Stimulated activated naive CD8-positive, alpha-beta T cell treated with anti-CD3 and anti-CD28 coated beads, Interleukin-15, Interleukin-2, amounts not matched to agents 100 ng/mL and 50 ng/mL, for 24 hours (primary cell): ENCODE measurements around the gene NAA50.

Experiments
- H3K27ac Mint-ChIP-seq: one replicate; pipeline ENCODE4 v1.8.0; 2021; ENCODE audit warnings: mild to moderate bottlenecking, mixed read lengths
- H3K27me3 Mint-ChIP-seq: one replicate; pipeline ENCODE4 v1.8.0; 2021; ENCODE audit warnings: mixed read lengths
- H3K36me3 Mint-ChIP-seq: one replicate; pipeline ENCODE4 v1.8.0; 2021; ENCODE audit warnings: low read depth, mixed read lengths
- H3K4me1 Mint-ChIP-seq: one replicate; pipeline ENCODE4 v1.8.0; 2021; ENCODE audit warnings: low read depth, mixed read lengths
- H3K4me3 Mint-ChIP-seq: one replicate; pipeline ENCODE4 v1.8.0; 2021; ENCODE audit warnings: mild to moderate bottlenecking, mixed read lengths
- H3K9me3 Mint-ChIP-seq: one replicate; pipeline ENCODE4 v1.8.0; 2021; ENCODE audit warnings: mixed read lengths

NAA50 gene

GRCh38 chr3:113745756-113746547 is at the start of gene NAA50:
Gene NAA50, minus strand, starts transcription at chr3:113746249. Its CDS starts 300 bp downstream, at chr3:113745949.
- H3K4me3 Mint-ChIP-seq, result peak within 1 kb of the TSS; percentile 99

GRCh38 chr3:113795693-113796092 is 49.6 kb upstream of the NAA50 start:
- Mint-ChIP-seq H3K27me3 (no peaks in the 10 kb centered on the region), H3K27ac (no peak overlapping the region), H3K4me1 (no peaks in the 10 kb centered on the region), H3K36me3 (peaks cover 42% of the 10 kb centered on the region), H3K4me3 (no peak overlapping the region), H3K9me3 (no peaks in the 10 kb centered on the region)

More at GRCh38 chr3:113745756-113746547, at the start of gene NAA50:
- Mint-ChIP-seq H3K4me1 (peaks cover 83% of the 10 kb centered on the region), H3K27me3 (no peaks in the 10 kb centered on the region), H3K27ac (peak within 1 kb of the TSS; percentile 100), H3K9me3 (no peaks in the 10 kb centered on the region), H3K36me3 (peaks cover 41% of the 10 kb centered on the region)

GRCh38 chr3:113794526-113794925 is 48.5 kb upstream of the NAA50 start:
- Mint-ChIP-seq H3K9me3 (no peaks in the 10 kb centered on the region), H3K27me3 (no peaks in the 10 kb centered on the region), H3K4me1 (no peaks in the 10 kb centered on the region), H3K27ac (no peak overlapping the region), H3K36me3 (peaks cover 45% of the 10 kb centered on the region), H3K4me3 (no peak overlapping the region)

DNA sequence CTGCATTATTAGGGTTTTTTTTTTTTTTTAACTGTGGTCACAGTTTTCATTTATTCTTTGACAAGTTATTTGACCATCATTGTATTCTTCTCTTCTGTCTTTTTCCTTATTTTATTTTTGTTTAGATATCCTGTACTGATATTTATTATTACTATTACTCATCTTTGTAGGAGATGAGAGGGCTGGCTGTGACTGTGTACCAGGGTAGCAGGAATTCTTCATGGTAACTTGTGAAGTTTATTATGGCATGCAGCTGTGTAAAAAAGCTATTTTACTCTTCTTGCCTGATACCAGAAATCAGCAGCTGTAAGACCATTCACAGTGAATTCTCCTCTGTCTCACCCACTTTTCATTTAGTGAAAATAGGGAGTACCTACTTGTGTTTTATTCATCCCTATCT is 45.3 kb upstream of the NAA50 start:
- Mint-ChIP-seq H3K4me1 (no peaks in the 10 kb centered on the region), H3K4me3 (no peak overlapping the region), H3K9me3 (no peaks in the 10 kb centered on the region), H3K27me3 (no peaks in the 10 kb centered on the region), H3K27ac (no peak overlapping the region), H3K36me3 (peaks cover 46% of the 10 kb centered on the region)

DNA sequence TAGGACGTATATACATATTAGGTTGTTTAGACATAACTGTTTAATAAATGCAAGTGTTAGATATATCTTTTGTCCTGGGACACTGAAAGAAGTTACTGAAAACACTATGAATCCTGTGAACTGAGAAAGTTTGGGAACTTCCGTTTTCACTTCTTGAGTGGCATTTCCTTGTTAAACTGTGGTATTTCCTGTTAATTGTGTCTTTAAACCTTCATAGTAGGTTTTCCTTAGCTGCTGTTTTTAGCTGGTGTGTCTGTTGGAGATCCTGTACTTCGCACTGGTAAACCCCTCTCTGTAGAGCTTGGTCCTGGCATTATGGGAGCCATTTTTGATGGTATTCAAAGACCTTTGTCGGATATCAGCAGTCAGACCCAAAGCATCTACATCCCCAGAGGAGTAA is 37.9 kb upstream of the NAA50 start:
- H3K4me1 Mint-ChIP-seq, result peaks cover 9% of the 10 kb centered on the region
- H3K4me3 Mint-ChIP-seq, result no peak overlapping the region
- H3K27me3 Mint-ChIP-seq, result no peaks in the 10 kb centered on the region
- no peaks in the 10 kb centered on the region for H3K9me3 Mint-ChIP-seq
- peak overlapping the region; percentile 81 for H3K27ac Mint-ChIP-seq
- peaks cover 31% of the 10 kb centered on the region for H3K36me3 Mint-ChIP-seq

DNA sequence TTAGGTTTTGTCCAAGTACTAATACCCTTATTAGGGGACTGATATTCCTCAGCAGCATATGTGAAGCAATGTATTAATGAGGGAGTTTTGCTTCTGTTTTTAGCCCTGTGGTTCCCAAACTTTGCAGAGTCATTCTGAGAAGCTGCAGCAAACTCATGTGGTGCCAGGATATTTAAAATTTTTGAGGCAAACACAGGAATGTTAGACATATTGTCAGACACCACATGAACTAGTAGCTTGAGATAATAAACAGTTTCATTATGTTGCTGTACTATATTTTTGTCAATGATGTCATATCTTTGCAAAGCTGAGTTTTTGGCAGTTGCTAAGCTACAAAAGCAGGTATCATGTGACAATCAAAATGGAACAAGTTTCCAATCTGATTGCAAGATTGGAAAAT is 37.4 kb upstream of the NAA50 start:
- no peaks in the 10 kb centered on the region for H3K27me3 Mint-ChIP-seq
- peaks cover 31% of the 10 kb centered on the region for H3K36me3 Mint-ChIP-seq
- no peak overlapping the region for H3K27ac Mint-ChIP-seq
- no peak overlapping the region for H3K4me3 Mint-ChIP-seq
- no peaks in the 10 kb centered on the region for H3K9me3 Mint-ChIP-seq
- peaks cover 9% of the 10 kb centered on the region for H3K4me1 Mint-ChIP-seq

- no peaks in the 10 kb centered on the region for H3K9me3 Mint-ChIP-seq
- H3K27ac Mint-ChIP-seq, result no peak overlapping the region
- peaks cover 17% of the 10 kb centered on the region for H3K36me3 Mint-ChIP-seq
- no peak overlapping the region for H3K4me3 Mint-ChIP-seq
- H3K4me1 Mint-ChIP-seq, result no peaks in the 10 kb centered on the region
- H3K27me3 Mint-ChIP-seq, result no peaks in the 10 kb centered on the region
Observed at GRCh38 chr3:113776564-113776963, 30.5 kb upstream of the NAA50 start.

GRCh38 chr3:113775516-113775915 is 29.5 kb upstream of the NAA50 start:
- Mint-ChIP-seq H3K27me3 (no peaks in the 10 kb centered on the region), H3K27ac (no peak overlapping the region), H3K4me3 (no peak overlapping the region), H3K9me3 (no peaks in the 10 kb centered on the region), H3K4me1 (no peaks in the 10 kb centered on the region), H3K36me3 (peaks cover 14% of the 10 kb centered on the region)

DNA sequence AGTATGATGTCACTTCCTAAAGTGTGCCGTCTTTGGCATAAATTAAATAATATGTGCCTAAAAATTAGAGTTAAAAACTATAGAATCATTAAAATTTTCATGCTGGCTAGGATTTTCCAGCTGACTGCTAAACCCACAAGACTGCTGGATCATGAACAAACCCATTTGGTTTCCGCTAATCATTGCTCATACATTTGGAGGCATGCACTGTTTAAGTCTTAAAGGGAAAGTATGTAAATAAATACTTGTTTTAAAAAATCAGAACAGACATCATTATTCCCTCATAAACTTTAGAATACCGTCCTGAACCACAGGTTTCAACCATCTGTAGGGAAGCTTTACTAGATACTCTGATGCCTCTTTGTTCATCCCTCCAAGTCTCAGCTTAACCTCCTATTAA is 27.3 kb upstream of the NAA50 start:
- peaks cover 10% of the 10 kb centered on the region for H3K36me3 Mint-ChIP-seq
- H3K4me1 Mint-ChIP-seq, result peaks cover 4% of the 10 kb centered on the region
- no peaks in the 10 kb centered on the region for H3K27me3 Mint-ChIP-seq
- H3K9me3 Mint-ChIP-seq, result no peaks in the 10 kb centered on the region
- H3K4me3 Mint-ChIP-seq, result no peak overlapping the region
- no peak overlapping the region for H3K27ac Mint-ChIP-seq

DNA sequence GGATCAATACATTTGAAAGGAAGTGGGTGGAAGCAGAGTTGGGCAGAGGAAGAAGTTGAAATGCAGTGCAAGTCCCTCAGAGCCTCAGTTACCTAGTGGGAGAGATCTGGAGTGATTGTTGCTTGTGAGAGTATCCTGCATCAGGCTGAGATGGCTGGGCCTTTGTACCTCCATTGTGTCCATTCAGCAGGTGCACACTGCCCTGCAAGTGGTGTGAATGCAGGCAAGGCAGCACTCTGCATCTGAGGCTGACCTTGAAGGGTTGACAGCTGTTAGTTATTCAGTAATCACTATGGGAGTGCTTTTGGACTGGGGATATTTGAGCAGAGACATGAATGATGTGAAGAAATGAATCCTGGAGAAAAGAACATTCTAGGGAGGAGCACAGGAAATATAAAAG is 25.9 kb upstream of the NAA50 start:
- no peaks in the 10 kb centered on the region for H3K27me3 Mint-ChIP-seq

DNA sequence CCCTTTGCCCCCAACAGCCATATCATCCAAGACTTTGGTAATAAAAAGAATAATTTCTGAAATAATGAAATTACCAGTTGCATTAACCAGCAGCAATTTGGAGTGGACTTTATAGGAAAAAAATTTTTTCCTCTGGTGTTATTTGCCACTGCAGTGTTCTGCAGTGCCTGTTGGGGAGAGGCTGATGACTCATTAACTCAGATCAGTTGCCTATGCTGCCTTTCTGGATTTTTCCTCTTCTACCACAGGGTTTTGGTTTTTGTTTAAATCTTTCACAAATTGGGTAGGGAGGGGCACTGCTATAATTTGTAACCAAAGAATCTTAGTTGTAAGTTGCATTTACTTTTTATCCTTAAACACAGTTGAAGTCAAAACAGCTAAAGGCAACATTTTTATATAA is 23.5 kb upstream of the NAA50 start:
- peaks cover 5% of the 10 kb centered on the region for H3K36me3 Mint-ChIP-seq
- H3K4me1 Mint-ChIP-seq, result peaks cover 4% of the 10 kb centered on the region
- no peak overlapping the region for H3K4me3 Mint-ChIP-seq
- no peaks in the 10 kb centered on the region for H3K9me3 Mint-ChIP-seq
- no peaks in the 10 kb centered on the region for H3K27me3 Mint-ChIP-seq
- H3K27ac Mint-ChIP-seq, result no peak overlapping the region

More for the DNA sequence above, 25.9 kb upstream of the NAA50 start:
- Mint-ChIP-seq H3K27ac (no peak overlapping the region), H3K4me1 (peaks cover 4% of the 10 kb centered on the region), H3K36me3 (peaks cover 5% of the 10 kb centered on the region), H3K4me3 (no peak overlapping the region), H3K9me3 (no peaks in the 10 kb centered on the region)

DNA sequence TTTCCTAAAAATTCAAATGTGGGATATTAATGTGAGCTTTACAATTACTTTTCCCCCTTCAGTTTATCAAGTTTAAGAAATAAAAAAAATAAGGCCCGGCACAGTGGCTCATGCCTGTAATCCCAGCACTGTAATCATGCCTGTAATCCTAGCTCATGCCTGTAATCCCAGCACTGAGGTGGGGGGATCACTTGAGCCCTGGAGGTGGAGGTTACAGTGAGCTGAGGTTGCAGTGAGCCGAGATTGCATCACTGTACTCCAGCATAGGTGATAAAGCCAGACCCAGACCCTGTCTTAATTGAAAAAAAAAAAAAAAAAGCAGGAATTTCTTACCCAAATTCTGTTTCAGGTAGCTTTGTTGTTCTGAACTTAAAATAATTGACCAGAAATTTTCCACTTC is 18.6 kb upstream of the NAA50 start:
- Mint-ChIP-seq H3K27me3 (no peaks in the 10 kb centered on the region), H3K27ac (no peak overlapping the region), H3K4me1 (peaks cover 4% of the 10 kb centered on the region), H3K36me3 (no peaks in the 10 kb centered on the region), H3K9me3 (no peaks in the 10 kb centered on the region), H3K4me3 (no peak overlapping the region)

DNA sequence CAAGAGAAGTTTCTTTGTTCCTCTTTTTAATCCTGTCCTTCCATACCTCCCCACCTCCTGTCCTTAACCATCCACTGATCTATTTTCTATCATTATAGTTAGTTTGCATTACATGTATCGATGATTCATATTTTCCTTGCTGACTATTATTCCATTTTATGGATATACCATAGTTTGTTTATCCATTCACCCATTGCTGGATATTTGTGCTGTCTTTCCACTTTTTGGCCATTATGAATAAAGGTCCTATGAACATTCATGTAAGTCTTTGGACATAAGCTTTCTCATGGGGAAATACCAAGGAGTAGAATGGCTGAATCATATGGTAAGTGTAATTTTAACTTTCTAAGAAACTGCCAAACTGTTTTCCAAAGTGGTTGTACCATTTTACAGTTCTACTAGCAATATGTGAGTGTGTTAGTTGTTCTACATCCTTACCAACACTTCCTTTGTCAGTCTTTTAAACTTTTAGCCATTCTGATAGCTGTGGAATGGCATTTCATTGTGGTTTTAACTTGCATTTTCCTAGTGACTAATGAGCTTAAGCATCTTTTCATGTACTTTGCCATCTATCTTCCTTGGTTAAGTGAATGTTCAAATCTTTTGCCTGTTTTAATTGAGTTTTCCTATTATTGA is 12.5 kb upstream of the NAA50 start:
- Mint-ChIP-seq H3K9me3 (peaks cover 7% of the 10 kb centered on the region), H3K27ac (peak overlapping the region; percentile 16), H3K4me3 (no peak overlapping the region), H3K27me3 (no peaks in the 10 kb centered on the region), H3K36me3 (peaks cover 16% of the 10 kb centered on the region), H3K4me1 (peaks cover 18% of the 10 kb centered on the region)

GRCh38 chr3:113754494-113755159 is 8.6 kb upstream of the NAA50 start:
- H3K4me3 Mint-ChIP-seq, result no peak overlapping the region
- peaks cover 7% of the 10 kb centered on the region for H3K9me3 Mint-ChIP-seq
- no peaks in the 10 kb centered on the region for H3K27me3 Mint-ChIP-seq
- peaks cover 20% of the 10 kb centered on the region for H3K36me3 Mint-ChIP-seq
- H3K4me1 Mint-ChIP-seq, result peaks cover 38% of the 10 kb centered on the region
- no peak overlapping the region for H3K27ac Mint-ChIP-seq

DNA sequence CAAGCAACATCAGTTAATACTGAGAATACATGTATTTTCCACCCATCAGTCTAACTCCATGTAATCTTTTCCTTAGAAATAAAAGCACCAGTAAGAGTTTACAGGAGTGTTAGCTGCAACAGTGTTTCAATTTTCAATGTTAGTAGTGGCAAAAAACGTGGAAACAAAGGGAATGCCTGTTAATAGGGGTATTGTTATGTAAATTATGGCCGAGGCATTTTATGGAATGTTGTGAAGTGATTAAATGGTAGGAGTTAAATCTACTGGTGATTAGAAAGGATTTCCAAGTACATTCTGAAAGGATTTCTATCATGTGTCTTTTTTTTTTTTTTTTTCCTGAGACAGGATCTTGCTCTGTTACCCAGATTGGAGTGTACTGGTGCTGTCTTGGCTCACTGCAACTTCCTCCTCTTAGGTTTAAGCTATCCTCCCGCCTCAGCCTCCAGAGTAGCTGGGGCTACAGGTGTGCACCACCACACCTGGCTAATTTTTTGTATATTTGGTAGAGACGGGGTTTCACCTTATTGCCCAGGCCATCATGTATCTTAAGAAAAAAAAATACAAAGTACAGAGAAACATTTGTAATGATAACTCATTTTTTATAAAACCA is 7.4 kb upstream of the NAA50 start:
- Mint-ChIP-seq H3K4me1 (peaks cover 43% of the 10 kb centered on the region), H3K27me3 (no peaks in the 10 kb centered on the region), H3K27ac (peak overlapping the region; percentile 8), H3K9me3 (peaks cover 3% of the 10 kb centered on the region), H3K36me3 (peaks cover 16% of the 10 kb centered on the region), H3K4me3 (no peak overlapping the region)
